Liver (tissue), 3 donors: ENCODE measurements around the gene FGF19.

Experiments used
- ATF3 ChIP-seq: IDR thresholded peaks from 2 replicates; pipeline ENCODE4 v1.6.1; 2016; ENCODE audit warnings: antibody characterized with exemption
- EGR1 ChIP-seq, 2 donors: IDR thresholded peaks; 2 replicates each; pipeline ENCODE4 v1.6.1; 2016 to 2018; ENCODE audit warnings: antibody characterized with exemption in 2 of 2, low read depth in 2 of 2
- FOXA2 ChIP-seq: IDR thresholded peaks from 2 replicates; pipeline ENCODE4 v1.6.1; 2016; ENCODE audit warnings: antibody characterized with exemption
- HNF4G ChIP-seq: IDR thresholded peaks from 2 replicates; pipeline ENCODE4 v1.6.1; 2016; ENCODE audit warnings: antibody characterized with exemption
- JUND ChIP-seq, 2 donors: IDR thresholded peaks; 2 replicates each; pipeline ENCODE4 v1.6.1; 2016; ENCODE audit warnings: antibody characterized with exemption in 2 of 2
- NR2F2 ChIP-seq: IDR thresholded peaks from 2 replicates; pipeline ENCODE4 v1.6.1; 2016; ENCODE audit warnings: antibody characterized with exemption
- REST ChIP-seq: IDR thresholded peaks from 2 replicates; pipeline ENCODE4 v1.6.1; 2016; ENCODE audit warnings: antibody characterized with exemption, mild to moderate bottlenecking
- TAF1 ChIP-seq: conservative IDR thresholded peaks from 2 replicates; pipeline ENCODE4 v1.6.1; 2016; ENCODE audit warnings: antibody characterized with exemption, mild to moderate bottlenecking
- YY1 ChIP-seq: IDR thresholded peaks from 2 replicates; pipeline ENCODE4 v1.6.1; 2016; ENCODE audit warnings: antibody characterized with exemption, mild to moderate bottlenecking
- TF ChIP-seq, protein P1 (sequence below): fragments of 150-350 bp; IDR thresholded peaks from 2 replicates; pipeline ENCODE4 v1.5.1; 2017; ENCODE audit warnings: improper control_type of control experiment, low read depth, low read length; ENCODE audit not compliant: missing input control
- TF ChIP-seq, protein P2 (sequence below): IDR thresholded peaks from 2 replicates; pipeline ENCODE4 v1.6.1; 2016; ENCODE audit warnings: antibody characterized with exemption
- donor health status: healthy.
- donor health status: healthy.

- TF ChIP-seq HNF4G = no peak
- TF ChIP-seq, protein P1, sequence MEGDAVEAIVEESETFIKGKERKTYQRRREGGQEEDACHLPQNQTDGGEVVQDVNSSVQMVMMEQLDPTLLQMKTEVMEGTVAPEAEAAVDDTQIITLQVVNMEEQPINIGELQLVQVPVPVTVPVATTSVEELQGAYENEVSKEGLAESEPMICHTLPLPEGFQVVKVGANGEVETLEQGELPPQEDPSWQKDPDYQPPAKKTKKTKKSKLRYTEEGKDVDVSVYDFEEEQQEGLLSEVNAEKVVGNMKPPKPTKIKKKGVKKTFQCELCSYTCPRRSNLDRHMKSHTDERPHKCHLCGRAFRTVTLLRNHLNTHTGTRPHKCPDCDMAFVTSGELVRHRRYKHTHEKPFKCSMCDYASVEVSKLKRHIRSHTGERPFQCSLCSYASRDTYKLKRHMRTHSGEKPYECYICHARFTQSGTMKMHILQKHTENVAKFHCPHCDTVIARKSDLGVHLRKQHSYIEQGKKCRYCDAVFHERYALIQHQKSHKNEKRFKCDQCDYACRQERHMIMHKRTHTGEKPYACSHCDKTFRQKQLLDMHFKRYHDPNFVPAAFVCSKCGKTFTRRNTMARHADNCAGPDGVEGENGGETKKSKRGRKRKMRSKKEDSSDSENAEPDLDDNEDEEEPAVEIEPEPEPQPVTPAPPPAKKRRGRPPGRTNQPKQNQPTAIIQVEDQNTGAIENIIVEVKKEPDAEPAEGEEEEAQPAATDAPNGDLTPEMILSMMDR = peak; percentile 22
- no peak for TF ChIP-seq YY1
- TF ChIP-seq, protein P2, sequence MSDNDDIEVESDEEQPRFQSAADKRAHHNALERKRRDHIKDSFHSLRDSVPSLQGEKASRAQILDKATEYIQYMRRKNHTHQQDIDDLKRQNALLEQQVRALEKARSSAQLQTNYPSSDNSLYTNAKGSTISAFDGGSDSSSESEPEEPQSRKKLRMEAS = no peak
- no peak for TF ChIP-seq EGR1 (IDR thresholded peaks at IDR 0.05; ENCODE audit: low read depth in 2 of 2)
- no peak for TF ChIP-seq ATF3
- no peak for TF ChIP-seq NR2F2
- no peak for TF ChIP-seq FOXA2
- TF ChIP-seq TAF1 = no peak
- no peak for TF ChIP-seq REST
- no peak for TF ChIP-seq JUND (IDR thresholded peaks at IDR 0.05)
These were observed 859 bp upstream of the FGF19 start for GRCh38 chr11:69704508-69705253.
